Stimulated activated CD8-positive, alpha-beta memory T cell treated with anti-CD3 and anti-CD28 coated beads, Interleukin-2, amount 100 ng/mL, for 48 hours (primary cell): ENCODE data around the gene GPX7.
"Not testable (repeated sequence)": the region's sequence is repeated elsewhere in the genome, so short reads cannot be mapped to it uniquely, and the experiment has no call there.

Experiments used
- DNase-seq, 2 donors: peaks; one replicate each; pipeline ENCODE4 v3.0.0-alpha.2; 2020; ENCODE audit warnings: low read depth in 2 of 2

Gene GPX7

GRCh38 chr1:52601991-52602855 is at the start of gene GPX7:
GPX7 (plus strand) TSS chr1:52602371; CDS start chr1:52602410, 39 bp downstream.
- DNase-seq = peak; percentile 28 to 36

- DNase-seq = peak; percentile 60 to 68
These were observed 49.4 kb upstream of the GPX7 start, which contains the start of gene TUT4 for GRCh38 chr1:52552505-52553361. TUT4 (minus strand) TSS chr1:52553092; CDS start chr1:52526280, 26,812 bp downstream.

GRCh38 chr1:52553362-52554266 is 48.6 kb upstream of the GPX7 start:
- peak; percentile 87 to 91 for DNase-seq

GRCh38 chr1:52554267-52554640 is 47.9 kb upstream of the GPX7 start:
- no peak for DNase-seq

GRCh38 chr1:52554756-52555155 is 47.4 kb upstream of the GPX7 start:
- DNase-seq = no peak

GRCh38 chr1:52556641-52557360 is 45.4 kb upstream of the GPX7 start:
- DNase-seq = no peak

- no peak for DNase-seq
These were observed 43.2 kb upstream of the GPX7 start for GRCh38 chr1:52558941-52559340.

GRCh38 chr1:52559875-52560274 is 42.3 kb upstream of the GPX7 start:
- DNase-seq = no peak

GRCh38 chr1:52562766-52563165 is 39.4 kb upstream of the GPX7 start:
- DNase-seq = no peak

GRCh38 chr1:52567943-52568342 is 34.2 kb upstream of the GPX7 start:
- DNase-seq = no peak

- DNase-seq = no peak
These were observed 32.5 kb upstream of the GPX7 start for GRCh38 chr1:52569449-52570210.

GRCh38 chr1:52571783-52572182 is 30.4 kb upstream of the GPX7 start:
- no peak for DNase-seq

- no peak for DNase-seq
These were observed 29.8 kb upstream of the GPX7 start for GRCh38 chr1:52572387-52572786.

- DNase-seq = no peak
These were observed 27.6 kb upstream of the GPX7 start for GRCh38 chr1:52574594-52574993.

- no peak for DNase-seq
These were observed 26.1 kb upstream of the GPX7 start for GRCh38 chr1:52576074-52576473.

GRCh38 chr1:52578066-52578465 is 24.1 kb upstream of the GPX7 start:
- DNase-seq = not testable (repeated sequence)

GRCh38 chr1:52579415-52579814 is 22.8 kb upstream of the GPX7 start:
- no peak for DNase-seq

- DNase-seq = no peak
These were observed 21.9 kb upstream of the GPX7 start for GRCh38 chr1:52580283-52580682.

- DNase-seq = no peak
These were observed 20.0 kb upstream of the GPX7 start for GRCh38 chr1:52582116-52582696.

GRCh38 chr1:52585474-52585873 is 16.7 kb upstream of the GPX7 start:
- DNase-seq = no peak
